Bronchial epithelial cell (primary cell): Measurements from ENCODE around the gene ERI3. TPM values are rescaled to one million over a fixed set of nuclear protein-coding genes. Genes with fewer than 3 reads are reported as not detected.

Source experiments
- DNase-seq: peaks from one replicate; pipeline ENCODE4 v3.0.0-alpha.2; 2010; ENCODE audit warnings: low read depth
- FAIRE-seq: peaks from 2 replicates; lab custom pipeline; 2011; peaks lifted over from hg19 to GRCh38; lab: Jason Lieb, UNC
- H3K27me3 ChIP-seq: 2 replicates; pipeline ENCODE4 v1.5.1; 2011; ENCODE audit warnings: low read length; ENCODE audit not compliant: control insufficient read depth, insufficient read depth
- H3K36me3 ChIP-seq: 2 replicates; pipeline ENCODE4 v1.5.1; 2011; ENCODE audit warnings: low read length; ENCODE audit not compliant: control insufficient read depth, insufficient read depth
- H3K4me3 ChIP-seq: 2 replicates; pipeline ENCODE4 v1.5.1; 2011; ENCODE audit warnings: mild to moderate bottlenecking, low read depth, low read length, control low read depth
- CTCF ChIP-seq: IDR thresholded peaks from 2 replicates; pipeline ENCODE4 v1.5.1; 2011; ENCODE audit warnings: mild to moderate bottlenecking, moderate library complexity, low read length, control low read depth, inconsistent platforms; ENCODE audit not compliant: insufficient read depth, severe bottlenecking
- total RNA-seq: library from RNA; depleted of rRNA; stranded (reverse); fragments of >200 nt; gene quantifications from 2 replicates; pipeline ENCODE4 v1.2.1, GENCODE V29; 2014

Gene ERI3
- total RNA-seq, 1 donor from 2014 or later = 22.1 TPM

GRCh38 chr1:44244986-44245385 lies 110.1 kb downstream of the ERI3 start:
- FAIRE-seq (no peak), DNase-seq (no peak)
- TF ChIP-seq CTCF = no peak
- Histone ChIP-seq H3K36me3 (peaks cover 5% of the 10 kb centered on the region), H3K27me3 (no peaks in the 10 kb centered on the region), H3K4me3 (no peak overlapping the region)

- no peak for DNase-seq
- H3K36me3 ChIP-seq = peaks cover 5% of the 10 kb centered on the region
- FAIRE-seq = no peak
- no peaks in the 10 kb centered on the region for H3K27me3 ChIP-seq
- TF ChIP-seq CTCF = no peak
- H3K4me3 ChIP-seq = no peak overlapping the region
Measured at GRCh38 chr1:44243782-44244495, 111.1 kb downstream of the ERI3 start.

- DNase-seq (no peak), FAIRE-seq (no peak)
- Histone ChIP-seq H3K27me3 (no peaks in the 10 kb centered on the region), H3K4me3 (no peak overlapping the region), H3K36me3 (peaks cover 3% of the 10 kb centered on the region)
- no peak for TF ChIP-seq CTCF
Measured at GRCh38 chr1:44242746-44243145, 112.3 kb downstream of the ERI3 start.

- Histone ChIP-seq H3K27me3 (no peaks in the 10 kb centered on the region), H3K4me3 (no peak overlapping the region), H3K36me3 (peaks cover 1% of the 10 kb centered on the region)
- no peak for FAIRE-seq
- TF ChIP-seq CTCF = no peak
- no peak for DNase-seq
Measured at GRCh38 chr1:44240802-44241671, 114.0 kb downstream of the ERI3 start.

- DNase-seq (no peak), FAIRE-seq (peak; percentile 32)
- TF ChIP-seq CTCF = no peak
- H3K4me3 ChIP-seq = no peak overlapping the region
- peaks cover 1% of the 10 kb centered on the region for H3K36me3 ChIP-seq
- no peaks in the 10 kb centered on the region for H3K27me3 ChIP-seq
Measured at GRCh38 chr1:44239961-44240371, 115.1 kb downstream of the ERI3 start.
